ENCODE measurements around the gene GALNT10.

The GALNT10 gene

DNA sequence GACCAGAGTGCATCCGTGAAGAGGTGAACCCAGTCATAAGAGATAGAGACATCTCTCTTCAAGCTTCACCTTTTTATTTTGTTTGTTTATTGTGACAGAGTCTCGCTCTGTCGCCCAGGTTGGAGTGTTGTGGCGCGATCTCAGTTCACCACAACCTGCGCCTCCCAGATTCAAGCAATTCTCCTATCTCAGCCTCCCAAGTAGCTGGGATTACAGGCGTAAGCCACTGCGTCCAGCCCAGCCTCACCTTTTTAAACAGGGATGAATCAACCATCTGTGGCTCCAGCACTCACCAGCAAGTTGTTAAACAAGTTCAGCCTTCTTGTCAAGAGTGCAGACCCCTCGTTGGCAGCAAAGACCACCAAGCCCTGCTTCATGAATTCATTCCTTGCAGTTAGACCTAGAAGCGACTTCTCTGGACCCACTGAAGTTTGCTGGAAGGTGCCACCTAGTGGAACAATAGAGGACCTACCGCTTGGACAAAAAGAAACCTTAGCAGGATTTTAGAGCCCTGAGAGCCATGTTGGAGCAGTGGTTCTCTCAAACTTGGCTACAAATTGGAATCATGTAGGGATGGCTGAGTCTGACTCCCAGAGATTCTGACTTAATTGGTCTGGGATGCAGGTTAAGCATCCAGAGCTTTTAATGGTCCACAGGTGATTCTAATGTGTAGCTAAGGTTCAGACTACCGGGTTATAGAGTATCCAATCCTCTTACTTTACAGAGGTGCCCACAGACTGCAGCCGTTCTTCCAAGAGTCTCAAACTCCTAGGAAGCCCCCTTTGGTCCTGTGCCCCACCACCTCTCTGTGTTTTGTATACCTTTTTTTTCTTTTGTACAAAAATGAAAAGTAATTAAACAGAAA is 10.5 kb upstream of the GALNT10 start:
- no peak for DNase-seq (ENCODE audit: low read depth)

GRCh38 chr5:154181161-154181560 is 9.4 kb upstream of the GALNT10 start:
- no peak for DNase-seq (ENCODE audit: low read depth)

- no peak for DNase-seq (ENCODE audit: low read depth)
These were observed 1.2 kb upstream of the GALNT10 start for GRCh38 chr5:154189256-154189818.

DNA sequence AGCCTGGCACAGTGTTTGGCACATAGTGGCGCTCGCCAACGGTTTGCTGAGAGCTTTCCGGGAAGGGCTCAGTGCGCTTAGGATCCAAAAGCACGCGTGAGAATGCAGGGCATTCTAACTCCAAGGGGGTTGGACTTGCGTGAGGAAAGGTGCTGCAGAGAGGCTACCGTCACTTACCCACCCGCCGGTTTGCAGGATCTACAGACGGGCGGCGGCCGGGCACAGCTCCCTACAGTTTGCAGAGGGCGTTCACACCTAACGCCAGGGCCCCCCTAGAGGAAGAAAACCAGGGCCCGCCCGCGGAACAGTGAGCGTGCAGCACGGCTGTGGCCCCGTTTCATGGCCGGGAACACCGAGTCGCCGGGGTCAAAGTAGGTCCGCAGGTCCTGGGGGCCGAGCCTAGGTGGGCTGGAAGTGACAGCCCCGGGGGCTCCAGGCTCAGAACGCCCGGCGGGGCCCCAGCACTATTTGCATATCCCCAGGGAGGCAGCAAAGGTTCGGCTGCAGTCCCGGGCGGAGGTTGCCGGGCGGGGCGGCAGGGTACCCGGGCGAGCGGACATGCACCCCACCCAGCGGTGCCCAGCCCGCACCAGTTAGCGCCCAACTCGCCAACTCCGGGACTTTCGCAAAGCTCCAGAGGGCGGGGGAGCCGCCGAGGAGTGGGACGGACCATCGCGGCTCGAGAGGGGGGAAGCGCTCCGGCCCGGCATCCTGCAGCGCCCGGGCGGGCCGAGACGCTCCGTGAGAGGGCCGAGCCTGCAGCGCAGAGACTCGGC is 526 bp upstream of the GALNT10 start:
- DNase-seq (ENCODE audit: low read depth) = peak; percentile 73

DNA sequence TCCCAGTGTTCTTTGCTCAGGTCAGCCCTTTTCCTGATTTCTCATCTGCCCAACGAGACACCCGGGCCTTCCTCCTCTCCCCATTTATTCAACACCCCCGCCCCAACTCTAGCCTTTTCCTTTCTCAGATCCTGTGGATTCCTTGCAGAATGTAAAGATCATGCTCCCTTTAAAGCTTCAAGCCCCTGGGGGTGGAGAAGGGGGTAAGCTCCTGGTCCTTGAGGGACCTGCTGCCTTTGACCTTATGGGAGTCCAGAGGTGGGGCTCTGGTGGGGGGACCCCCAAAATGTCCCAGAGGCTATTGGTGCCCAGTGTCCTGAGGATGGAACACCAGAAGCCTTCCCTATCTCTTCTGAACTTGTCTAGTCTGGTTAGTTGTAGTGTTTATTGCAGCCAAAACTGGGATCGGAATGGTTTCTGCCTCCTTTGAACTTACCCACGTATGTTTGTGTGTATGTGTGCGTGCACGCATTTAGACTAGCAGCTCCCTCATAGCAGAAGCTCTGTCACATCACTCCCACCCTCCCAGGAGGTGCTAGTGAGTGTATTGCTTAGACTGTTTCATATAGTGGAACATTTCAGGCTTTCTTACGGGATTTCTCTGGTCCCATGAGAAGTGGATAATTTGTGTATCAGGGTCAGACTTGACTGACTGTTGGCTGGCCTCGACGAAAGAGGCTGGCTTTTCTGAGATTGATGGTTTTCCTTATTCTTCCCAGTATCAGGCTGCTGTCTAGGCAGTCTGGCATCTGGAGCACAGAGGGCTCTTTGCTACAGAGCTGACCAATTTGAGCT is 1.1 kb downstream of the GALNT10 start:
- DNase-seq (ENCODE audit: low read depth) = no peak

DNA sequence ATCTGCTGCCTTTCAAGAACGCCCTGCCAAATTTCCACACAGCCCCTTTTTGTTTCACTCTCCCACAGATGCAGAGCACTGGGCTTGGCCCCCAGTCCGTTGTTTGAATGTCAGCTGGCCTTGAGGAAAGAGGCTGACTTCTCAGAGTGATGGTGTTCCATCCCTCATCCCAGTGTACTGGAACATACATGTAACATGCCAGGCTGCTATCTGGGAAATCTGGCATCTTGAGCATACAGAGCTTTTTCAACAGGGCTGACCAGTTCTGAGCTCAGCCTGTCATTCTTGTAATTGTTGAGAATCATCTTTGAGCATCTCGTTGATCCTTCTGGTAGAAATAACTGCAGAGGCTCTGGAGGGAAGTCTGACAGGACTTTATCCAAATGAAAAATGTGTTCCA is 2.8 kb downstream of the GALNT10 start:
- no peak for DNase-seq (ENCODE audit: low read depth)

- DNase-seq (ENCODE audit: low read depth) = no peak
These were observed 3.2 kb downstream of the GALNT10 start for GRCh38 chr5:154193701-154194121.

DNA sequence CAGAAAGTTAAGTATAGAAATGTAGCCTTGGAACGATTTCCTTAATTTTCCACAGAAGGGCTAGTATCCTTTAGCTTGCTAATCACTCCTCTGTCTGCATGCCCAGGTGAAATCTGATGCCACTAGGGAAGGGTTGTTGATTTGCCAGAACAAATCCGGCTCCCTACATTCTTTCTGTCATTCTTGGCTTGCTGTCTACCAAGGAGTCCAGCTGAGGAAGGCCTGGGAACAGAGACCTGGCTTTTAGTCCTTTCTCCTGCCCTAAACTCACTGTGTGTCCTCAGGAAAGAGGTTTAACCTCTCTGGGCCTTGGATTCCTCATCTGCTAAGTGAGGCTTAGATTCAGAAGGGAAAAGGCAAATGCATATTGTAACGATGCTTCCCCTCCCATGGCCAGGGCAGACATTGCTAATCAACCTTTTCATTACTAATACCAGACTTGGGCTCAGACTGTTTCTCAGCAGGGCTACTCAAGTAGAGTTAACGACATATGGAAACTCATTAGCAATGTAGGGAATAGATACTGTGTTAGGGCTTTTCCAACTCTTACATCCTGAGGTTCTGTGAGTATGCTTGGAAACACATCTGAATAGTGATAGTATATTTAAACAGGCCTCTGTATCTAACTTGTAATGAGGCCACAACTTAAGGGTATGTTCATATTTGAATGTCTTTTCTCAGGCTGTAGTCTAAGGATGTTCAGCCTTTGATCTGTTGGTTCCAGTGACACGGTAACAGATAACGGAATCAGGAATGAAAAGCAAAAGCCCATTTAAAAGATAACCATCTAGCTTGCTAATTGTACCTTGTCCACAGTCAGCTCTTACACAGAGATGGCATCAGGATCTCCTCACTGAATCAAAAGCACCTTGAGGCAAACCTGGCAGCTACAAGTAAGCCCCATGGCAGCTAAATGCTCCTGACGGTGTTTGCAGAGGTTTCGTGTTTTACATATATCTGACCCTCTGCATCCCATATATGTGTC is 4.1 kb downstream of the GALNT10 start:
- no peak for DNase-seq (ENCODE audit: low read depth)

GRCh38 chr5:154196281-154196680 is 5.7 kb downstream of the GALNT10 start:
- DNase-seq (ENCODE audit: low read depth) = no peak

DNA sequence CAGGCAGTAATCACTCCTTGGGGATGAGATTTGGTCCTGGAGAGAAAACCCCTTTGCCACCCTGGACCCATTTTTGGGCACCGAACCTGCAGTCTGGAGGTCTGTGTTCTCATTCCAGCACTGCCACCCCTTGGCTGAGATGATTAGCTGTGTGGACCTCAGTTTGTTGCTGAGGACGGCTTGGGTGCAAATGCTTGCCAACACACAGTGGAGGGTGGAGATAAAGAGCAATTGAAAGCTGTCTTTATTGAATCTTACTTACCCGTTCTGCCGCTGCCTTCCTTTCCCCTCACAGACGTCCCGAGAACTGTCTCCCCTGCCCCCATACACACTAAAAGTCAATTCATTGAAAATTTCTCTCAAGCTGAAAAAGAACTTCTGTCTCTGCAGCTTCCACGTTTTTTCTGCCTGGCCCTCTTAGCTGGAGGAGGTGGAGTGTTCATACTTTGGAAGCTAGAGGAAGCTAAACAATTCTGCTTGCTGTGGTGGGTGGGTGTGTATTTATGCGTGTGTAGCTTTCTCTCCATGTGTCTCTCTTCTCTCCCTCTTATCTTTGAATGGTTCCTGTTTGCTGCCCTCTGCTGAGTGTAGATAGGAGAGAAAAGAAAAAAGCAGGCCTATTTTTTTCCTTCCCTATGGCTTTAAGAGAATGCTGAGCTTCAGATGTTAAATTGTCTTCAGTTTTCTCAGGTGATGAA is 6.6 kb downstream of the GALNT10 start:
- DNase-seq (ENCODE audit: low read depth) = no peak

DNA sequence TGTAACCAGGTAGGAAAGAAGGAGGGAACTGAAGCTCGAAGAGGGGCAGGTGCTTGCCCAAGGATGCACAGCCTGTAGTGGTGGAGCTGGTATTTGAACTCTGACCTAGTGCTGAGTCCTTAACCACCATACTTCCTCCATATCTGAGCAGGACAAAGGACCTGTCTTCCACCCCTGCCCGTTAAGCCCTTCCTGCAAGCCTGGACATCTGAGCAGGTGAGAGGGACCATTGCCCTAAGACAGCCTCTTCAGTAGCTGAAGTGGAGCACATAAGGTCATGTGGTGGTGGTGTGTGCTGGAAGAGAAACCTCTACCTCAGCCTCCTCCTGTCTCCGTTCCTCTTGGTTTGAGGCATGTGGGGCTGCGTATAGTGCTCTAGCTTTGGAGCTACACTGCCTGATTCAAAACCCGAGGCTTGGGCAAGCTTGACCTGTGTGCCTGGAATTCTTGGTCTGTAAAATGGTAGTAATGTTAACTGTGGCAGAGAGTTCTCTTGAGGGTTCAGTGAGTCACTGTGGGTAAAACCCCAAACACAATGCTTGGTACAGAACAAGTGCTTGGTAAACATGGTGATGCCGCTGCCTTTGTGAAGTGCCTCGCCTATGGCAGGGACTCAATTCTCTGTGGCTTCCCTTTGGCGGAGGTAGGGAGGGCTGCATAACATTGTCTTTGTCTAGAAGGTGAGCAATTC is 7.4 kb downstream of the GALNT10 start:
- peak; percentile 30 for DNase-seq (ENCODE audit: low read depth)

DNA sequence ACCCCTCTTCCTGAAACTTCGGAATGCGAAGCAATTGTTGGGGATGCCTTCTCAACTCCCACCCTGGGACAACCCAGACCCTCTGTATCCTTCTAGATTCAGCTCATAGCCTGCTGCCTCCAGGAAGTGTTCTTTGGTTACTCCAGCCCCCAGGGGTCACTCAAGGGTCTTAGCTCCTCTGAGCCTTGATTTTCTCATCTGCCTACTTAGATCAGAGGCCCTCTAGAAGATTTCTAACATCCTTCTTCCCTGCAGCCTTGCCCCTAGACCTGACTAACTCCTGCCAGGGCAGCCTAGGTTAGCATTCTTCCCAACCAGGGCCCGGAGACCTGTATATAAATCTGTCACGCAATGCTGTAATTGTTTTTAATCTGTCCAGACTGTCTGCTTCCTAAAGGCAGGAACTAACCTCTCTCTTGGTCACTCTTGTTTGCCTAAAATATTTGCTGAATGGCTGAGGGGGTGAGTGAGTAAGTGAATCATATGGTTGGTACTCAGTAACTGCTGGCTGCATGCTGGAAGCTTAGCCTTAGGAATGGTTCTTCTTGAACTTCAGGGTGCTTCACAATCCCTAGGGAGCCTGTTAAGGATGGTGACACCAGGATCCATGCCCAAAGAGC is 8.2 kb downstream of the GALNT10 start:
- DNase-seq (ENCODE audit: low read depth) = no peak

- no peak for DNase-seq (ENCODE audit: low read depth)
These were observed 8.7 kb downstream of the GALNT10 start for GRCh38 chr5:154199263-154199662.

- DNase-seq (ENCODE audit: low read depth) = no peak
These were observed 9.2 kb downstream of the GALNT10 start for GRCh38 chr5:154199671-154200220.

DNA sequence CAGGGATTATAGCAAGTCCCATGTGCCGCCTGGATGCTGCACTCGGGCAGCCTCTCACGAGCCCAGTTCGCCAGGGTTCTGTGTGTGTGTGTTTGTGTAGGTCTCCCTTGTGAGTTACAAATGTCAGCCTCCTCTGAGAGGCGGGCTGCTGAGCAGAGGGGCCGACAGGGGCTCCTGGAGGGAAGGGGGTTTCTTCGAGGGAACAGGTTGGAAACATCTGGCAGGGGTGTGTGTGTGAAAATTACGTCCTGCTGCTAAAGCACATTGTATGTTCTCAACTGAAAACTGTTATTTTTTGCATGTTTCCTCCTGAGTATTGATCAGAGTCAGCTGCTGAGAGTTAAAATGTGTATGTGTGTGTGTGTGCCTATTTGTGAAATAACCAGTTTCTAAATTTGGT is 9.7 kb downstream of the GALNT10 start:
- DNase-seq (ENCODE audit: low read depth) = no peak

DNA sequence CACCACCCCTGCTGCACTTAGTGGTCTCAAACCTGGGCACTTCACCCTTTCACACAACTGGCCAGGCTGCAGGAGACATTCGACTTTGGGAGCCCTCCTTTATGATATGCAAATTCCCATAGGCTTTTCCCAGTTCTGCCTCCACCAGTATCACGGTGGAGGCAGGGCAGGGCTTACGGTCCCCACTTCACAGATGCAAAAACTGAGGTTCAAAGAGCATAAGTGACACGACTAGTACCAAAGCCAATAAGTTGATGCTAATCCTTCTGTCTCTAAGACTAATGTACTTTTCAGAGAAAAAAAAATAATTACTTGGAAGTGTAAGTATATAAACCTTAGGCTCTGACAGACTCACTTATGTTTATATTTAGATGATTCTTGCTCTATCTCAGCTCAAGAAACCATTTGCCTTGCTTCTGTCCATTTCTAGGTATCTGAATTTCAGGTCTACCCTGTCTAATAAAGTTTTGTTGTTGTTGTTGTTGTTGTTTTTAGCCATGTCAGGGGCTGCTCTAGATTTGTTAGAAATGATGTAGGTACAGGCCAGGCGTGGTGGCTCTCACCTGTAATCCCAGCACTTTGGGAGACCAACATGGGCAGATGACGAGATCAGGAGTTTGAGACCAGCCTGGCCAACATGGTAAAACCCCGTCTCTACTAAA is 10.7 kb downstream of the GALNT10 start:
- DNase-seq (ENCODE audit: low read depth) = no peak

GRCh38 chr5:154202379-154203260 is 12.1 kb downstream of the GALNT10 start:
- DNase-seq (ENCODE audit: low read depth) = no peak

All from activated T-cell treated with anti-CD3 and anti-CD28 coated beads for 1 hour (primary cell).